Liver (tissue), 9 donors: ENCODE measurements around the gene RNF215. TPM values are rescaled to one million over a fixed set of nuclear protein-coding genes. Genes with fewer than 3 reads are reported as not detected.
A peak's percentile ranks its signal among the peaks of the same experiment; 100 is the strongest.

Experiments used
- DNase-seq: peaks from one replicate; pipeline ENCODE4 v3.0.0-alpha.2; 2017; ENCODE audit warnings: low spot score
- H3K27ac ChIP-seq, 2 donors: one replicate each; pipeline ENCODE4 v1.7.0; 2013; ENCODE audit warnings: inconsistent platforms in 2 of 2, low read length in 2 of 2, control low read depth in 1 of 2, low read depth in 1 of 2, mild to moderate bottlenecking in 1 of 2
- H3K27me3 ChIP-seq, 4 donors: one replicate each; pipeline versions ENCODE4 v1.6.1 to v1.7.0; 2013; ENCODE audit warnings: low read length in 3 of 4, inconsistent platforms in 1 of 4, mild to moderate bottlenecking in 1 of 4, moderate library complexity in 1 of 4; ENCODE audit not compliant: control insufficient read depth in 4 of 4, insufficient read depth in 4 of 4
- H3K36me3 ChIP-seq, 4 donors: one replicate each; pipeline versions ENCODE4 v1.6.1 to v1.7.0; 2013; ENCODE audit warnings: low read length in 3 of 4, mild to moderate bottlenecking in 3 of 4, low read depth in 1 of 4, moderate library complexity in 1 of 4; ENCODE audit not compliant: control insufficient read depth in 4 of 4, insufficient read depth in 3 of 4
- H3K4me1 ChIP-seq, 4 donors: one replicate each; pipeline versions ENCODE4 v1.6.1 to v1.7.0; 2013; ENCODE audit warnings: low read length in 3 of 4, mild to moderate bottlenecking in 3 of 4, moderate library complexity in 1 of 4; ENCODE audit not compliant: control insufficient read depth in 4 of 4, insufficient read depth in 4 of 4
- H3K4me3 ChIP-seq, 3 donors: one replicate each; pipeline versions ENCODE4 v1.6.1 to v1.7.0; 2013; ENCODE audit warnings: low read length in 3 of 3, control low read depth in 1 of 3, low read depth in 1 of 3, mild to moderate bottlenecking in 1 of 3
- H3K9ac ChIP-seq, 2 donors: one replicate each; pipeline ENCODE4 v1.7.0; 2013; ENCODE audit warnings: low read length in 2 of 2, mild to moderate bottlenecking in 2 of 2, moderate library complexity in 2 of 2, control low read depth in 1 of 2, low read depth in 1 of 2
- H3K9me3 ChIP-seq, 4 donors: one replicate each; pipeline versions ENCODE4 v1.6.1 to v1.7.0; 2013; ENCODE audit warnings: low read length in 3 of 4; ENCODE audit not compliant: control insufficient read depth in 4 of 4
- ATF3 ChIP-seq: IDR thresholded peaks from 2 replicates; pipeline ENCODE4 v1.6.1; 2016; ENCODE audit warnings: antibody characterized with exemption
- CTCF ChIP-seq: fragments of 150-350 bp; IDR thresholded peaks from 2 replicates; pipeline ENCODE4 v1.5.1; 2017; ENCODE audit warnings: improper control_type of control experiment, low read depth, low read length; ENCODE audit not compliant: missing input control
- EGR1 ChIP-seq, 2 donors: IDR thresholded peaks; 2 replicates each; pipeline ENCODE4 v1.6.1; 2016 to 2018; ENCODE audit warnings: antibody characterized with exemption in 2 of 2, low read depth in 2 of 2
- FOXA1 ChIP-seq: IDR thresholded peaks from 2 replicates; pipeline ENCODE4 v1.6.1; 2016; ENCODE audit warnings: antibody characterized with exemption
- FOXA2 ChIP-seq: IDR thresholded peaks from 2 replicates; pipeline ENCODE4 v1.6.1; 2016; ENCODE audit warnings: antibody characterized with exemption
- GABPA ChIP-seq, 2 donors: IDR thresholded peaks in 1 of 2; conservative IDR thresholded peaks in 1 of 2; 2 replicates each; pipeline ENCODE4 v1.6.1; 2016; ENCODE audit warnings: antibody characterized with exemption in 2 of 2, mild to moderate bottlenecking in 1 of 2, moderate library complexity in 1 of 2
- HNF4A ChIP-seq, 2 donors: conservative IDR thresholded peaks; 2 replicates each; pipeline ENCODE4 v1.6.1; 2016; ENCODE audit warnings: antibody characterized with exemption in 2 of 2, mild to moderate bottlenecking in 2 of 2
- HNF4G ChIP-seq: IDR thresholded peaks from 2 replicates; pipeline ENCODE4 v1.6.1; 2016; ENCODE audit warnings: antibody characterized with exemption
- MAX ChIP-seq: IDR thresholded peaks from 2 replicates; pipeline ENCODE4 v1.6.1; 2016; ENCODE audit warnings: antibody characterized with exemption
- NR2F2 ChIP-seq: IDR thresholded peaks from 2 replicates; pipeline ENCODE4 v1.6.1; 2016; ENCODE audit warnings: antibody characterized with exemption
- RAD21 ChIP-seq, 2 donors: IDR thresholded peaks; 2 replicates each; pipeline ENCODE4 v1.6.1; 2016; ENCODE audit warnings: antibody characterized with exemption in 2 of 2, mild to moderate bottlenecking in 2 of 2
- REST ChIP-seq: IDR thresholded peaks from 2 replicates; pipeline ENCODE4 v1.6.1; 2016; ENCODE audit warnings: antibody characterized with exemption, mild to moderate bottlenecking
- SP1 ChIP-seq: IDR thresholded peaks from 2 replicates; pipeline ENCODE4 v1.6.1; 2018; ENCODE audit warnings: antibody characterized with exemption, mild to moderate bottlenecking
- TAF1 ChIP-seq: conservative IDR thresholded peaks from 2 replicates; pipeline ENCODE4 v1.6.1; 2016; ENCODE audit warnings: antibody characterized with exemption, mild to moderate bottlenecking
- YY1 ChIP-seq: IDR thresholded peaks from 2 replicates; pipeline ENCODE4 v1.6.1; 2016; ENCODE audit warnings: antibody characterized with exemption, mild to moderate bottlenecking
- ZBTB33 ChIP-seq: IDR thresholded peaks from 2 replicates; pipeline ENCODE4 v1.6.1; 2016; ENCODE audit warnings: antibody characterized with exemption
- WGBS: extraction: QIAGEN DNeasy Blood & Tissue Kit; methylation state at CpG from one replicate; pipeline ENCODE4 v1.1.7; 2013; 5-methylcytosine and 5-hydroxymethylcytosine counted together
- polyA plus RNA-seq, 2 donors: library from polyadenylated mRNA; stranded (reverse) in 1 of 2; unstranded in 1 of 2; fragments of 200-250 nt in 1 of 2; fragments of >200 nt in 1 of 2; fragmentation: Nextera tagmentation in 1 of 2; extraction: Ambion mirVana in 1 of 2; gene quantifications; one replicate each; pipeline versions ENCODE4 v1.2.1 to v1.2.3, GENCODE V29; 2013 to 2015
- total RNA-seq, 2 donors: library from RNA; depleted of rRNA; stranded (reverse); fragments of >200 nt; gene quantifications; one replicate each; pipeline ENCODE4 v1.2.3, GENCODE V29; 2014
- donor health status: healthy.
- donor health status: healthy.
- donor health status: healthy.
- donor health status: healthy.
- donor health status: healthy.

The RNF215 gene
- total and polyA plus RNA-seq, 4 donors, result 0.71 to 7.3 (median 5.8) TPM

- no peak for DNase-seq
- no peak overlapping the region for H3K9ac ChIP-seq
- no peak overlapping the region for H3K4me3 ChIP-seq
- WGBS, result 85% methylated on average over 5 of the region's 5 CpGs
- peaks cover 10 to 82% (median 68%) of the 10 kb centered on the region in 4 donors for H3K4me1 ChIP-seq
- no peaks in the 10 kb centered on the region for H3K9me3 ChIP-seq
- H3K27ac ChIP-seq, result no peak overlapping the region
- H3K27me3 ChIP-seq, result no peaks in the 10 kb centered on the region
- peaks cover 5 to 79% (median 44%) of the 10 kb centered on the region in 4 donors for H3K36me3 ChIP-seq
- no peak for TF ChIP-seq FOXA2
- TF ChIP-seq YY1, result no peak
- no peak for TF ChIP-seq SP1
- no peak for TF ChIP-seq GABPA (IDR thresholded peaks at IDR 0.05 in 1 of 2, conservative IDR thresholded peaks at IDR 0.05 in 1 of 2)
- no peak for TF ChIP-seq REST
- TF ChIP-seq ATF3, result no peak
- no peak for TF ChIP-seq HNF4G
- TF ChIP-seq TAF1, result no peak
- TF ChIP-seq ZBTB33, result no peak
- no peak for TF ChIP-seq EGR1 (IDR thresholded peaks at IDR 0.05; ENCODE audit: low read depth in 2 of 2)
- no peak for TF ChIP-seq FOXA1
Observed at GRCh38 chr22:30413745-30414524, 26.7 kb upstream of the RNF215 start.

- no peaks in the 10 kb centered on the region for H3K27me3 ChIP-seq
- no peaks in the 10 kb centered on the region for H3K9me3 ChIP-seq
- no peak for TF ChIP-seq ATF3
- TF ChIP-seq MAX, result no peak
- no peak for TF ChIP-seq FOXA2
- TF ChIP-seq HNF4A (conservative IDR thresholded peaks at IDR 0.05), result no peak
- TF ChIP-seq SP1, result no peak
- no peak for TF ChIP-seq HNF4G
- TF ChIP-seq ZBTB33, result no peak
- TF ChIP-seq GABPA (IDR thresholded peaks at IDR 0.05 in 1 of 2, conservative IDR thresholded peaks at IDR 0.05 in 1 of 2), result no peak
- TF ChIP-seq NR2F2, result no peak
- TF ChIP-seq TAF1, result no peak
- TF ChIP-seq CTCF, result no peak
- TF ChIP-seq RAD21 (IDR thresholded peaks at IDR 0.05), result no peak
- H3K27ac ChIP-seq, result peak overlapping the region in 1 of 2 donors; percentile 30
- no peak overlapping the region for H3K4me3 ChIP-seq
- whole genome bisulfite sequencing, result 94% methylated on average over 4 of the region's 4 CpGs
- DNase-seq, result no peak
- peaks cover 6 to 79% (median 65%) of the 10 kb centered on the region in 4 donors for H3K4me1 ChIP-seq
- peaks cover 5 to 81% (median 53%) of the 10 kb centered on the region in 4 donors for H3K36me3 ChIP-seq
- no peak overlapping the region for H3K9ac ChIP-seq
Observed at GRCh38 chr22:30413001-30413400, 25.8 kb upstream of the RNF215 start.
